GM21447 (cell line): Measurements from ENCODE around the gene ZBTB11.
"Not testable (repeated sequence)": the region's sequence is repeated elsewhere in the genome, so short reads cannot be mapped to it uniquely, and the experiment has no call there.

Source experiments
- ATAC-seq: cut with Tn5 transposase; IDR thresholded peaks from one replicate; pipeline ENCODE4 v1.9.1; 2021; ENCODE audit not compliant: unreplicated experiment

The ZBTB11 gene

GRCh38 chr3:101691685-101692671 is 15.0 kb upstream of the ZBTB11 start:
- not testable (repeated sequence) for ATAC-seq

DNA sequence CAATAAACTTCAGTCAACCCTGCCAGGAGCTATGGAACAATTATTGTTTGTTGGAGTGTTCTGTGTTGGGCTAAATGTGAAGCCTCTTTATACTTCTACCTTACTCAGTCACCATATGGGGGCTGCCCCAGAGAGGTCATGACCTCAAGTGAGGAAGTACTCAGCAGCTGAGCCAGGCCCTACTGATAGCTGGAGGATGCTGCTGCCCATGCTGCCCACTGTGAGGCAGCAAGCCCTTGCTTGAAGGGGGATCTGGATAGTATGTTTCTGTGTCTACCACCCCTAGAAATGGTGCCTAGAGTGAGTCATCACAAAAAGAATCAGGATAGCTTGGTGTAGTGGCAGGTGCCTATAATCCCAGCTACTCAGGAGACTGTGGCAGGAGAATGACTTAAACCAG is 14.0 kb upstream of the ZBTB11 start:
- no peak for ATAC-seq

- no peak for ATAC-seq
Measured at GRCh38 chr3:101689286-101689685, 12.4 kb upstream of the ZBTB11 start.

GRCh38 chr3:101687142-101687931 is 10.4 kb upstream of the ZBTB11 start:
- no peak for ATAC-seq

GRCh38 chr3:101685870-101686307 is 9.0 kb upstream of the ZBTB11 start:
- ATAC-seq = peak; percentile 2

DNA sequence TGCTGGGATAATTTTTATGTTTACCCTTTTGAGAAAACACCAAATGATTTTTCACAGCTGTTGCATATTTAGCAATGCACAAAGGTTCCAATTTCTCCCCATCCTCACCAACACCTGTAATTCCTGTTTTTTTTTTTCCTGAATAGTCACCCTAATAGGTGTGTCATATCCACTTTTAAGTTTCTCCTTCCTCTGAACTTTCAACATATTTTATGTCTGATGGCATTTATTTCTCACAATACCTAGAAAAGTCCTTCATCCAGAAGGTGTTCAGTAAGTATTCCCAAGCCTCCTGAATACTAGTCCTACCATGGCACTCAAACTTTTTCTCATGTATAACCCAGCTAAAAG is 8.1 kb upstream of the ZBTB11 start:
- ATAC-seq = no peak

DNA sequence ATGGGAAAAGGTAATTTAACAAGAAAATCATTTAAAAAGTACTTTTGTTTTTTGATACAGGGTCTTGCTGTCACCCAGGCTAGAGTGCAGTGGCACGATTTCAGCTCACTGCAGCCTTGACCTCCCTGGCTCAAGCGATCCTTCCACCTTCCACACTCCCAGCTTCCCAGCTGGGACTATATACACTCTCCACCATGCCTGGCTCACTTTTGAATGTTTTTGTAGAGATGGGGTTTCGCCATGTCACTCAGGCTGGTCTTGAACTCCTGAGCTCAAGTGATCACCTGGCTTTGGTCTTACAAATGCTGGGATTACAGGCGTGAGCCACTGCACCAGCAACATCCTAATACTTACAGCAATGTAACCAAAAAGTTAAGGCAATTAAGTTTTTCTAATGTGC is 3.5 kb upstream of the ZBTB11 start:
- ATAC-seq = no peak

- not testable (repeated sequence) for ATAC-seq
Measured at GRCh38 chr3:101678837-101679236, 1.9 kb upstream of the ZBTB11 start.

- ATAC-seq = no peak
Measured at GRCh38 chr3:101677436-101678286, 729 bp upstream of the ZBTB11 start.

DNA sequence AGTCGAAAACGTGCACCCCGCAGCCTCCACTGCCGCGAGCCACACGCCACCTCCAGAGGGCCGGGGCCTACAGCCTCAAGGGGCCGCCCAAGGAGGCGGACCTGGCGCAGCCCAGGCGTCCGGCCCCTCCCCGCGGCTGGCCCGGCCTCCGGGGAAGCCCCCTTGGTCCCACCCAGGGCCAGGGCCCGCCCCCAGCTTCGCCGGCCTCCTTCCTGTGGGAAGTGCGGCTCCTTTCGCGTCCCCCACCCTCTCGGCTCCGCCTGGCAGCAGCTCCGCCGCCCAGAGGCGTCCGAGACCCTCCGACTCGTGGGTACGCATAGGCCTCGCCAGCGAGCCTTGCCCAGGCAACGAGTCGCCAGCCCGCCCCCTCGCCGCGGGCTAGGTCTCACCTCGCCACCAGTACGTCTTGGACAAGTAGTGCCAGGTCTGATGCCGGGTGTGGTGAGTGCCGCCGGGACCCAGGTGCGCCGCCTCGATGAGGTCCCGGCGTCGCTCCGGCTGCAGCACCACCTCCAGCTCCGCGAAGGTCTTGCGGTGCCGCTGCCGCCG is 642 bp downstream of the ZBTB11 start:
- peak; percentile 75 for ATAC-seq

GRCh38 chr3:101675709-101676215 is 1.2 kb downstream of the ZBTB11 start:
- no peak for ATAC-seq

- no peak for ATAC-seq
Measured at GRCh38 chr3:101674518-101674917, 2.4 kb downstream of the ZBTB11 start.

DNA sequence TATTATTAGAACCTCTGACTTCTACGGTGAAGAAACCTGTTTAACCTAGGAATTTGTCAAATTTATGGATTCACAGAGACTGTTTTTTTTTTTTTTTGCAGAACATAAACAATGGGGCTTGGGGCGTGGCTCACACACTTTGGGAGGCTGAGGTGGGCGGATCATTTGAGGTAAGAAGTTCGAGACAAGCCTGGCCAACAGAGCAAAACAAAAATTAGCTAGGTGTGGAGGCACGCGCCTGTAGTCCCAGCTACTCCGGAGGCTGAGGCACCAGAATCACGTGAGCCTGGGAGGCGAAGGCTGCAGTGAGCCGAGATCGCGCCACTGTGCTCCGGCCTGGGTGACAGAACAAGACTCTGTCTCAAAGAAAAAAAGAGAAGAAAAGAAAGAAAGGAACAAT is 3.0 kb downstream of the ZBTB11 start:
- ATAC-seq = no peak

DNA sequence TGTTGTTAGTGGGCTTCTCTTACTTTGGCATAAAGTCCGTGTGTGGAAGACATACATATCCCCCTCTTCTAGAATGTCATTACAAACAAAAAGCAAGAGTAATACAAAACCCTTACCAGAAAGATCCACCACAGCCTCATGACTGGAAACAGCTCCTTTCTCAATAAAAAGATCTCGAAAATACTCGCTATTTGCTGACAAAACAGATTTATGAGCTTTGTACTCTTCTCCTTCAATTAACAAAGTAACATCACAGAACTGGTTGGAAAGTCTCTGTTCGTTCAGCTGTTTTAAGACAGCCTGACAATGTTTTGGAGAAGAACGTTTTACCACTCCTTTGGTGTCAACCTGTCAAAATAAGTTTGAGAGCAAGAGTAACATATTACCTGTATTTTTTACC is 5.9 kb downstream of the ZBTB11 start:
- ATAC-seq = no peak

GRCh38 chr3:101667844-101668243 is 9.1 kb downstream of the ZBTB11 start:
- ATAC-seq = no peak

DNA sequence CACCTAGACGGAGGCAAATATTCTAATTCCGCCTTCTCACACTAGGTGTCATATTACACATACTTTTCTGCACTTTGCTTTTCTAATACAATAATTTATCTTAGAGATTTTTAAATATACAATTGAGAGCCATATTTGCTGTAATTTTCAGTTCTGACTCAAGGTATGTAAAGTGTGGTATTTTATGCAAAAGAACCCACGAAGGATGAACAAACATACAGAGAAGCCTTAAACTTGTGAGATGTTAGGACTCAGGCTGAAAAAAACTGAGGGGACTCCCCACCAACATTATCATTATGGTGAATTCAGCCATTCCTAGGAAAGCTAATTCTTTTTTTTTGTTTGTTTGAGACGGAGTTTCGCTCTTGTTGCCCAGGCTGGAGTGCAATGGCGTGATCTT is 9.6 kb downstream of the ZBTB11 start:
- ATAC-seq = no peak

- no peak for ATAC-seq
Measured at GRCh38 chr3:101665851-101666250, 11.1 kb downstream of the ZBTB11 start.

GRCh38 chr3:101665357-101665756 is 11.6 kb downstream of the ZBTB11 start:
- no peak for ATAC-seq

DNA sequence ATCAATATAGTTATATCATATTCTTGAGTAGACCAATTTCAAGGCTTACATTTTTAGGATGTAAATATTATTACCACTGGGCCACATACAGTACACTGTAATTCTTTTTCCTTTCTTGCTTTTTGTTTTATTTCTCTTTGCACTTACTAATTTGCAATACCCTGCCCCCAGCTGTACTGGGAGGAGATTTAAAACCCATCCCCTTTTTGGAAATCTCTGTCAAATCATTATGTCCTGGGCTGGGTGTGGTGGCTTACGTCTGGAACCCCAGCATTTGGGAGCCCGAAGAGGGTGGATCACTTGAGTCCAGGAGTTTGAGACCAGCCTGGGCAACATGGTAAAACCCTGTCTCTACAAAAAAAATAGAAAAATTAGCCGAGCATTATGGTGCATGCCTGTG is 16.2 kb downstream of the ZBTB11 start:
- ATAC-seq = no peak

DNA sequence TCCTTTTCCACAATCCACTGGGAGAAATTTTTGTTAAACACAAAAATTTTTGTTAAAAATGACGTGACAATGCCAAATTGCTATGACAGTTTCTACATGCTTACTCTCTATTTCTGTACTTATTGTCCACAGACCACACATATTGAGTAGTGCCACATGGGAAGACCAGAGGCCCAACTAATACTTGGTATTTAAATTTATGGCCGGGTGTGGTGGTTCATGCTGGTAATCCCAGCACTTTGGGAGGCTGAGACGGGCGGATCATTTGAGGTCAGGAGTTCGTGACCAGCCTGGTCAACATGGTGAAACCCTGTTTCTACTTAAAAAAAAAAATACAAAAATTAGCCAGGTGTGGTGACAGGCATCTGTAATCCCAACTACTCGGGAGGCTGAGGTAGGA is 20.3 kb downstream of the ZBTB11 start:
- ATAC-seq = no peak

GRCh38 chr3:101646726-101647125 is 30.2 kb downstream of the ZBTB11 start:
- no peak for ATAC-seq
